OCI-LY3 (cell line): ENCODE results near the gene ACAT2.

Experiments
- CTCF ChIP-seq: fragments of 200-600, 300-600 bp; sonication (generic); IDR thresholded peaks from 2 replicates; pipeline ENCODE4 v1.5.1; 2014; ENCODE audit warnings: antibody characterized with exemption, low read length, low read depth
- EZH2phosphoT487 ChIP-seq: fragments of 200-600 bp; shearing (Covaris generic); IDR thresholded peaks from 2 replicates; pipeline ENCODE4 v1.6.1; 2018; ENCODE audit warnings: antibody characterized with exemption, mixed run types, low read depth

DNA sequence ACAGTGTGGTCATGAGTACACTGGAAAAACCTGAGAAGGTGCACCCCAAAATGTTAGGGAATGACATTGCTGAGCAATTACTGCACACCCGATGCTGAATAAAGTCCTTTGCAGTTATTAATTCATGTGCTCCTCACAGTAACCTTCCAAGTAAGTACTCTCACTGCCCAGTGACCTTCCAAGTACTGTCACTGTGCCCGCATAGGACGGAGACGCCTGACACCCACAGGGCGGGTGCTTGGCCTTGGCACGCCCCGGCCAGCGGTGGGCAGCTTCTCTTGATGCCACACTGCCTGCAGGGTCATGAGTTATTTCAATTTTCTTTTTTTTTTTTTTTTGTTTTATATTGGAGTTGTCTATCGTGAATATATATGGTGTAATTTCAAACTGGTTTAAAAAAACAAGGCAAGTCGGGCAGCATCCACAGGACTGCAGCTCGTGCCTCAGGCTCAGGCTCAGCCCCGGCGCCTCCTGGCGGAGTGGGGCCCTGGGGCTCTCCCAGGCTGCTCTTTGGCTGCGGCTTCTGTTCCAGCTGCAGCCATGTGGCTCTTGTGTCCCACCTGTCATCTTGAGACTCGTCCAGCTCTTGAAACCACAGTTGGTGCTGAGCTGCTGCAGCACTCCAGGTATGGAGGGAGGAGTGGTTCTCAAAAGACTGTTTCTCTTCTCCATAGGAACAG is 65.3 kb downstream of the ACAT2 start:
- TF ChIP-seq CTCF = no peak
- no peak for TF ChIP-seq EZH2phosphoT487
